Measurements from ENCODE around the gene ARSG.

GRCh38 chr17:68417317-68417716, 126.0 kb downstream of the ARSG start:
- TF ChIP-seq CTCF (IDR thresholded peaks at IDR 0.05) = no peak
- no peak for TF ChIP-seq EZH2 (IDR thresholded peaks at IDR 0.05; ENCODE audit: borderline replicate concordance, insufficient read depth, low read depth, low read length, poor library complexity, severe bottlenecking)

Data from B cell (primary cell).